HG03469 (cell line): ENCODE data around the gene TAS2R4.
A peak's percentile ranks its signal among the peaks of the same experiment; 100 is the strongest.
"Not testable (repeated sequence)": the region's sequence is repeated elsewhere in the genome, so short reads cannot be mapped to it uniquely, and the experiment has no call there.

Experiments used
- ATAC-seq: cut with Tn5 transposase; IDR thresholded peaks from one replicate; pipeline ENCODE4 v1.9.1; 2021; ENCODE audit warnings: mild to moderate bottlenecking, moderate library complexity, moderate number of reproducible peaks; ENCODE audit not compliant: unreplicated experiment

Gene TAS2R4, protein sequence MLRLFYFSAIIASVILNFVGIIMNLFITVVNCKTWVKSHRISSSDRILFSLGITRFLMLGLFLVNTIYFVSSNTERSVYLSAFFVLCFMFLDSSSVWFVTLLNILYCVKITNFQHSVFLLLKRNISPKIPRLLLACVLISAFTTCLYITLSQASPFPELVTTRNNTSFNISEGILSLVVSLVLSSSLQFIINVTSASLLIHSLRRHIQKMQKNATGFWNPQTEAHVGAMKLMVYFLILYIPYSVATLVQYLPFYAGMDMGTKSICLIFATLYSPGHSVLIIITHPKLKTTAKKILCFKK

DNA sequence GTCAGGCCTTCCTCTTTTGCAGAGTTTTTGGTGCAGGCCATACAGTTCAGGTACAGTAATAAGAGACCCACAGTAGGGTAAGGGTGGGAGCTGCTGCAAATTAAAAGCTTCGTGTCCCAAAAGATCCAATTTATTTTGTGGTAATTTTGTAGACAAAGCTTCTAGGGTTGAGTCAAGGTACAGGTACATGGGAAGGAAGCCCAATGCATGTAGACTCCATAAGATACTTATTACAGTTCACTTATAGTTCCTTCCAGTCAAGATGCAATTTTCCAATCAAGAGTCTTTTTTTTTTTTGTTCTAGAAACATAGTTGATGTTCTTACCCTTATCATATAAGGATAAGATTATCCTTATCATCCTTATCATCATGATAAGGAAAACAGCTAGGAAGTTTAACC is at the start of gene TAS2R4:
TSS of gene TAS2R4 (plus strand) at position 301 of the 400 bp plus-strand sequence. CDS start 1,815 bp downstream, outside the sequence.
- ATAC-seq: no peak

DNA sequence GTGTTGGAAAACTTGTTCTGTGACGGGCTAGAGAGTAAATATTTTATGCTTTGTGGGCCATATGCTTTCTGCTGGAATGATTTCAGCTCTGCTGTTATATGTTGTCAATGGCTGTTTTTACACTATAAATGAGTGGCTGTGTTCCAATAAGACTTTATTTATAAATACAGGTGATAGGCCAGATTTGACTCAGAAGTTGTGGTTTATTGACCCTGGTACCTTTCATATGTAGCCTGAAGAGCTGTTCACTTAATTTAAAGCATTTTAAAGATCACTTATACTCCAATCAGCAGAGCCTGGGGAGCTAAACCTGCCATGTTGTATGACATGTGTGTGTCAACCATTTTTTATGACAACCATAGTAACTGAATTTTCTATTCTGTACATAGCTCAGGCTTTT is 47.5 kb upstream of the TAS2R4 start:
- ATAC-seq: no peak

DNA sequence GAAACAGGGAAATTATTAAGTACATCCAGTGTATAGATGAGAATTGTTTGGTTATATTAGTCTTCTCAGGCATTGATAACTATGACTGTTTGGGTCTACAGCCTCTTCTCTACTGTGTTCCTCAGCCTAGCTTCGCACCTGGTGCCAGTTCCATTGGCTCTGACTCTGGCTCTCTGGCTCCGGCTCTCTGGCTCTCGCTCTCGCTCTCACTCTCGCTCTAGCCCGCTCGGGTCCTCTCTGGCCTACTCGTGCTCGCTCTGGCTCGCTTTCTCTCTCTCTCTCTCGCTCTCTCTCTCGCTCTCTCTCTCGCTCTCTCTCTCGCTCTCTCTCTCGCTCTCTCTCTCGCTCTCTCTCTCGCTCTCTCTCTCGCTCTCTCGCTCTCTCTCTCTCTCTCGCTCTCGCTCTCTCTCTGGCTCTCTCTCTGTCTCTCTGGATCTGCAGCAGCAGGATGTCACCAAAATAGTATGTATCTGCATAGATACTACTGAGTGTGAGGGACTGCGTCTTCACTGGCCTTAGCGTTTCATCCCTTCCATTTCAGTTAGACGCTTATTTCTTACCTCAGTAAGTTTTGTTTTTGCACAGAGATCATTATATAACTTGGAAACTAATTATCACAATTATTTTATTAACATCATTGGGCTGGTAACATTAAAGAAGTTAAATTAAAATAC is 44.9 kb upstream of the TAS2R4 start:
- ATAC-seq: no peak

DNA sequence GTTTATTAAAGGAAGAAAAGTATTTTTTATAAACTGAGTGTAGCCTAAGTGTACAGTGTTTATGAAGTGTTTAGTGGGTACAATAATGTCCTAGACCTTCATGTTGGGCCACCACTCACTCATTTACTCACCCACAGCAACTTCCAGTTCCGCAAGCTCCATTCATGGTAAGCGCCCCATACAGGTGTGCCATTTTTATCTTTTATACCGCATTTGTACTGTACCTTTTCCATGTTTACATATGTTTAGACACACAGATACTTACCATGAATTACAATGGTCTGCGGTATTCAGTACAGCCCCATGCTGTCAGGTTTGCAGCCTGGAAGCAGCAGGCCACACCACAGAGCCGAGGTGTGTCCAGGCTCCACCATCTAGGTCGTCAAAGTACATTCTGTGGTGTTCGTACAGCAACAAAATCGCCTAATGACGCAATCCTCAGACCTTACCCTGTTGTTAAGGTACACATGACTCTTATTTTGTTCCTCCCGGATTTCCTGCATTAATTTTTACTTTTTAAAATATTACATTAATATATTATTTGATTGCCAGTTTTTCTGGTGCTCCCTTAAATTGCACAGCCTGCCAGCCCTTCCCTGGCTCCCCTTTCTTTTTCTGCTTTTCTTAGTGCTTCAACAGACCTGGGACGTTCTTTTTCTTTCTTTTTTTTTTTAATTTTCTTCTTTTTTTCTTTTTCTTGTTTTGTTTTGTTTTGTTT is 39.2 kb upstream of the TAS2R4 start:
- no peak for ATAC-seq

DNA sequence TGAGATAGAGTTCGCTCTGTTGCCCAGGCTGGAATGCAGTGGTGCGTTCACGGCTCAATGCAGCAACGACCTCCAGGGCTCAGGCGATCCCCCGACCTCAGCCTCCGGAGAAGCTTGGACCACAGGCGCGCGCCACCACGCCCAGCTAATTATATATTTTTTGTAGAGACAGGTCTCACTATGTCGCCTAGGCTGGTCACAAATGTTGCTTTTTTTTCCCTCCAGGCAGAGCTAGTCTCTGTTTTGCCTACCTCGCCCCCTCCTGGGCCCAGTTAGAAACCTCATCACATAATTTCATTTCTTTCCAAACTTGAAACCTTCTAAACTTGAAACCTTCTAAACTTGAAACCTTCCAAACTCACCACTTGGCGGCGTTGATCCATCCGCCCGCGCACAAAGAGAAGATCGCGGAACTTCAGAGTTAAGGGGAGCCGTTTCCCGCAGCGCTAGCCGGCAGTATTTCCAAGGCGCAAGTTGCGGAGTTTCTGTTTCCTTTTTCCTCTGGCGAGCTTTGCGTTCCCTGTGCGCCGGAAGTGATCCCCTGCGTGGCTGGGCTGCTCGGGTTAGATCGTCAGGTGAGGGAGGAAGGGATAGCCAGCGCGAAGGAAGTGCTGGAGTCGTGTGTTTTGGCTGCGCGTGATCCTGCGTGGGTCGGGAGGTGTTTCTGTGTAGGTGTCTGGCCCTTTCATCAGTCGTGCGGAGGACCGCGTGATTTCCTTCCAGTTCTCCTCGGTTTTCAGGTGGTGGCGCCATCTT is 38.5 kb upstream of the TAS2R4 start, which contains the start of gene SSBP1:
TSS of gene SSBP1 (plus strand) at position 523 of the 756 bp plus-strand sequence. CDS start 809 bp downstream, outside the sequence.
- ATAC-seq: peak; percentile 82

DNA sequence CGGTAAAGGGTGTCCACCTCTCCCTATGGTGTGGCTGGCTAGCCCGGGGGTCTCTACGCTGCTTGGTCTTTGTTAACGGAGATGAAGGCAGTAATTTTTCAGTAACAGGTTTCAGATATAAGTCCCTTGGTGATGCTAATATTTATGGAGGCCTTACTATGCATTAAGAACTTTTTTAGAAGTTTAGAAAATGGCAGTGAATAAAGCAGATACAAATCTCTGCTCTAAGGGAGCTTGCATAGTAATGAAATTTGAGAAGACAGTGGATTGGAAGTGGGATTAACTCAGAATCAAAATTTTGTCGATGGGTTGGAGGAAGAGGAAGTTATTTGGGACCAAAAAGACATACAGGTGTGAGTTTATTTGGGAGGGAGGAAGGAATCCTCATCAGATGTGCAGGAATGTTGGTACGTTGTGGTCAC is 37.9 kb upstream of the TAS2R4 start:
- no peak for ATAC-seq

DNA sequence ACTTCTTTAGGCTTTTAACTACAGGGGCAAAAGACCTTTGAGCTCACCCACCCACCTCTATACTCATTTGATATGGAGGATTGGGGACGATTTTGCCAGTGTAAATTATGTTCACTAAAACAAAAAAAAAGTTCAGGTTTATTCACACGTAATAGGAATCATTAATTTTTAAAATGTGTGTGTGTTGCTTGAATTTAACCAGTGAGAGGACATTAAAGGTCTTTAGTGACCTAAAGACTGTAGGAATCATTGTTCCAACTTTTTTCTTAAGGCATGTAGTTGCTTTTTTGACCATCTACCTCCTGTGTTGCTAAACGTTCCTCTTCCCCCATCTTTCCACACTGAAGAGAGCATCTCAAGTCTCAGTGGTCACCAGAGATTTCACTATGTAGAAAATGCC is 37.2 kb upstream of the TAS2R4 start:
- ATAC-seq: no peak

DNA sequence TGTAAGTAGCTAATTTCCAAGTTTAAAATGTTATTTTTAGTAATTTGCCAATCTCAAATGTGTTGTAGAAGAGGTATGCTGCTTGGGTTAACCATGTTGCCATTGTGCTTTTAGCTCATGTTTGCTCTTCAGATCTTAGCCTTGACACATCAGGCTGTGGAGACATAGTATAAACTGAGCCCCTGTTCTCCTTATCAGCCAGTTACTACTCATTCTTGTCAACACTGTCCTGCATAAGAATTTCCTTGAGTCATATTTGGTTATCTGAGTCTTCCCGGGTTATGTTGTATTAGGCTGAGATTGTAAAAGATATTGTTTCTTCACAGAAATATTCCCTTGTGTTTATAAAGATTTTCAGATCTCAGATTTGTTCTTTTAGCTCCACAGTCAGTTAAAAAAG is 34.2 kb upstream of the TAS2R4 start:
- ATAC-seq: no peak

DNA sequence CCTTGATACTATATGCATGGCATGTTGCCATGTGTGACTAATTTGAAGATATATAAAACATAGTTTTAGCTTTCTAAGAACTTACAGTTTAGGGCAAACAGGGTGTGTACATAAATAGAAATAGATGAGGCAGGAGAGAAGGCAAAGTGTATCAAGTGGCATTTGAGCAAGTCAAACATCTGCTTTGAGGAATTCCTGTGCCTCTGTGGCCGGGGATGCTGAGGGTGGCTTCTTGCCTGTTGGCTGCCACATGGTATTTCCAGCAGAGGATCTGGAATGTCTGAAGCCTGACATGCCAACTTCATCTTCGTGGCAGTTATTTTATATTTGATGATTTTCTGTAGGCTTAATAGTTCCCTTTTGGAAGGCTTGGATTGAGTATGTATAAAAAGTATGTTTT is 32.3 kb upstream of the TAS2R4 start:
- no peak for ATAC-seq

DNA sequence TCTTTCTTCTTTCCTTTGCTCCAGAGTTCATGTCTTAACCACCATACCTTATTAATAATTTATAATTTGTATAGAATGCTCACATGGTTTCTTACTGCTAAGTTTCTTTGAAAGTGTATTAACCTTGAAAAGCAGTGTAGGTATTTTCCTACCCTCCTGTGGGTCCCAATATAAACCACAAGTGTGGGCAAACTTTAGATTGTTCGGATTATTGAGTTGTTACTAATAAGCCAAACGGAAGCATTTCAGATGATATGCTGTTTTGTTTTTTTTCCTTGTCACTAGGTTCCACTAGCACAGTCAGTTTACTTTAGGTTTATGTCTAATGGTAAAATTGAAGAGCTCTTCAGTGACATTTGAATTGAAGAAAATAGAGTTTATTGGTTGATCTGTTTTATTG is 28.1 kb upstream of the TAS2R4 start:
- ATAC-seq: no peak

DNA sequence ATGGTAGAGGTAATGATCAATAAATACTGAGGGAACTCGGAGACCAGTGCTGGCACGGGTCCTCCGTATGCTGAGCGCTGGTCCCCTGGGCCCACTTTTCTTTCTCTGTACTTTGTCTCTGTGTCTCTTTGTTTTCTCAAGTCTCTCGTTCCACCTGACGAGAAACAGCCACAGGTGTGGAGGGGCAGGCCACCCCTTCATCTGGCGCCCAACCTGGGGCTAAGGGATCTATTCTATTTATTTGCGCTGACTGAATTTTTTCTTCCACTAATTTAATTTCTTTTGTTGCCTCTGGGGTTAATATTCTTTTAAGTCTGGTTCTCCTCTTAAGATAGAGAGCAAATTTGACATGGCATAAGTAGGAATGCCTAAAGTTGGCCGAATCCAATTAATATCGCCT is 24.6 kb upstream of the TAS2R4 start:
- not testable (repeated sequence) for ATAC-seq

DNA sequence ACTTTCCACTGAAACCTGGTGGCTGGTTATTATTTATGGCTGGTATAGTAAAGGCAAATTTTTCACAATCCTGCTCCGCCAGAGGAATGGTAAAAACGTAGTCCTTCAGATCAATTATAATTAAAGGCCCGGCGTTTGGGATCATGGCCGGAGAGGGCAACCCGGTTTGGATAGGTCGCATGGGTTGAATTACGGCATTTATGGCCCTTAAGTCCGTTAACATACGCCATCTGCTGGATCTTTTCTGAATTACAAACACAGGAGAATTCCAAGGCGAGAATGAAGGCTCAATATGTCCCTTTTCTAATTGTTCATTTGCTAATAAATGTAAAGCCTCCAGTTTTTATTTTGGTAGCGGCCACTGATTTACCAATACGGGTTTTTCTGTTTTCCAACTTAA is 23.8 kb upstream of the TAS2R4 start:
- ATAC-seq: no peak

DNA sequence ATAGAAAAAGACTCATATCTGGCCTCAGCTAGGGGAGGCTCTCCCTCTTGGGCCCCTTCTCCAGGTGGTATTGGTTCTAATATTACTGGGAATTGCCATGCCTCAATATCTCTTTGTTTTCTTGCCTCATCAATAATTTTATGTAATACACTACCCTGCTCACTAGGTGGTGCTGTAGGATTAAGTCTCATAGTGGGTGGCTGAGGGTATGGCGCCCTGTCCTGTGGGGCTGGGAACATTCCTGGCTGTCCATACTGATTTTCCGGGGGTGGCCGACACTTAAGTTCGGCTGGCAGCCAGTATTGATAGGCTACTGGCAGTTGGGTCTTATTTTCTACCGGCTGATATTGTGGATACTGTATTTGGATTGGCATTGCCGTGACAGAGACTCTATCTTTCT is 21.5 kb upstream of the TAS2R4 start:
- no peak for ATAC-seq

DNA sequence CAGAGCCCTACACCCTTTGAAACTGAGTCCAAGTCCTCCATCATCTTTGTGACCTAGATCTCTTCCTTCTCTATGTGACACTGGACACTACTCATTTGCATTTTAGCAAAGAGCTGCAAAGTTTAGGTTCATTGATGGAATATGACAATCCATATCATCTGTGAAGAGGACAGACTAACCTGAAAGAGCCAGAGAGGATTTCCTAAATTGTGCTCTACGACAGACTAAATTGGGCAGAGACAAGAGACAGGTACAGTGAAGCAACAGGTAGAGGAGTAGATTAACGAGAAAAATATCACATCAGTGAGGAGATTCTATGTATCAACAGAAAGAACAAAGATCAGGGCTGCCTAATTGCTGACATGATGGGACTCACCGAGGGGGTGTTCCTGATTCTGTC is 12.7 kb upstream of the TAS2R4 start, which contains the start of gene TAS2R3:
TSS of gene TAS2R3 (plus strand) at position 301 of the 400 bp plus-strand sequence. CDS start at position 363, 62 bp downstream.
- ATAC-seq: no peak

DNA sequence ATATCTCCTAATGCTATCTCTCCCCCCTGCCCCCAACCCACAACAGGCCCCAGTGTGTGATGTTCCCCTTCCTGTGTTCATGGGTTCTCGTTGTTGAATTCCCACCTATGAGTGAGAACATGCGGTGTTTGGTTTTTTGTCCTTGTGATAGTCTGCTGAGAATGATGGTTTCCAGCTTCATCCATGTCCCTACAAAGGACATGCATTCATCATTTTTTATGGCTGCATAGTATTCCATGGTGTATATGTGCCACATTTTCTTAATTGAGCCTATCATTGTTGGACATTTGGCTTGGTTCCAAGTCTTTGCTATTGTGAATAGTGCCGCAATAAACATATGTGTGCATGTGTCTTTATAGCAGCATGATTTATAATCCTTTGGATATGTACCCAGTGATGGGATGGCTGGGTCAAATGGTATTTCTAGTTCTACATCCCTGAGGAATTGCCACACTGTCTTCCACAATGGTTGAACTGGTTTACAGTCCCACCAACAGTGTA is 6.3 kb upstream of the TAS2R4 start:
- ATAC-seq: not testable (repeated sequence)

DNA sequence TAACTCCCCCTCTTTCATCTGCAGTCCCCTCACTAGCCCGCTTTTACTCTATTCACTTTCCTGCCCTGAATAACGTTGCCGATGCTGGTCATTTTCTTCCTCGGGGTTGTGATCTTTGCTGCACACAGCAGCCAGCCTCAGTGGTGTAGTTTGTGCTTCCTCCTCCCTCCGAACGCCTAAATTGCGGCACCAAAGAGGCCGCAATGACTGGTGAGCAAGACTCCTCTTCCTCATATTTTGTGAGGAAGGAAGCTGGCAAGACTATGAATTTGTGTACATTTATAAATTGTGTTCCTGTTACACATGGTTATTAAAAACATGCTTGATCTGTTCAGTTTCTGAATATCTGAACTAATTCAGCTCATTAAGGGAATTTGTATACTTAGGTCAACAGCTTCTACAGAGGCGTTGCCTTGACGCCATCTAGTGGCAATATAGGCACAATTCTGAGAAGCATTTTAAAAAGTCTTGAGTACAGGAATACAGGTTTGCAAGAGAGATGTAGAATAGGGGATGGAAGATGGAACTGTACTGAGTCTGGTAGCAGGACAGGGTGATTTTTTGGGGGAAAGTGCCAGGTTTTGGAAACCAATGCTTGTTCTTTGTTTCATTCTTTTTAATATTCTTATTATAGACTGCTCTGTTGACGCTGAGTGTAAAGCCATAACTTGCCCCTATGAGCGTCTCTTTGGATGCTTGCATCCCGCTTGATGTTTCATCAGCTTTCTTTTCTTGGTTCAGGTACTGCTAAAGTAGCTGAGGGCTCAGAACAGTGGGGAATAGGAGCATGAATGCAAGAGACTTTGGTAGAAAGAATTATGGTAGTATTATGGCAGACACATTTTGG is 9.5 kb downstream of the TAS2R4 start:
- ATAC-seq: peak; percentile 78

DNA sequence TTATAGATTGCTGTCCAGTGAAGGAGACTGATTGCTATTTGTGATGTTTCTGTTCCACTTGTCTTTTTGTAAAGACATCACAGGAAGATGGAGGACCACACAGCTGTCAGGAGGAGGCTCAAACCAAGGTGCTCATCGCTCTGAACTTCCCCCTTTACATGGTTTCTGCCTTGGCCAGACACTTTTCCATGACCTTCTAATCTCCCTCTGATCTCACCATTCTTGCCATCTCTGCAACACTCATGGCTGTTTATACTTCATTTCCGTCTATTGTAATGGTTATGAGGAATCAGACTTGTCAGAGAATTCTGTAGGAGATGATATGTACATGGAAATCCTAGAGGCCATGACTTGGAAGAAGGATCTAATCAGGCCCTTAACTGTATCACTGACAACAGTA is 11.8 kb downstream of the TAS2R4 start:
- ATAC-seq: no peak

DNA sequence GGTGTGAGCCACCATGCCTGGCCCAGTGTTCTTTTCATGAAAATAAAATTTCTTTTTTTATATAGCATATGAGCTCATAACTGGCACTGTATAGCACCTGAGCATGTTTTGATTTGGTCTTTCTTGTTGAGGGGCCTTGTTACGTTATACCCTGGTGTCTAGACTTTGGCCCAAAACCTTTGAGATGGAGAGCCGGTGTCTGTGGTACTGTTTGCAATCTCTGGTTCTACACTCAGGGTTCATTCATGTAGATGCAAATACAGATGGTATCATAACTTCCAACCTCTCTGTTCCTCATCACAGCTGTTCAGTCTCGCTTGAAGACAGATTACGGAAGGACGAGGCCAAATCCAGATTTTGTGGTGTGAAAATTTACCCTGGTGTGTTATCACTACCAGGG is 13.4 kb downstream of the TAS2R4 start, which contains the start of gene TAS2R5:
TSS of gene TAS2R5 (plus strand) at position 301 of the 400 bp plus-strand sequence. CDS start 145 bp downstream, outside the sequence.
- no peak for ATAC-seq

DNA sequence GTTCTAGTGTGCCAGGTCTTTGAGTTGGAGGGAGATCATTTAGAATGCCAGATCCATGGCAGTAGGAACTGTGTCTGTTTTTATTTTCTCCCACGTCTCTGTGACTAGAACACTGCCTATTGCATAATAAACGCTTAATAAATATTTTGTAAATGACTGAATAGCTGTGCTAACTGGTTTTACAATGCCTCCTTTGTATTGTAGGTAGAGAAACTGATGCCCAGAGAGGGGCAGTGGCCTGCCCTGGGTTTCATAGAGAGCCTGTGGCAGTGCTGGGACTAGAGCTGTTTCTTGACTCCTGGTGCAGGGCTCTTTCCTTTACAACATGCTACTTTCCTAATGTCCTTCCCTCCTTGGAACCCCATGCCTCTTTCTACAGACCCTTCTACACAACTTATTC is 16.1 kb downstream of the TAS2R4 start:
- no peak for ATAC-seq

DNA sequence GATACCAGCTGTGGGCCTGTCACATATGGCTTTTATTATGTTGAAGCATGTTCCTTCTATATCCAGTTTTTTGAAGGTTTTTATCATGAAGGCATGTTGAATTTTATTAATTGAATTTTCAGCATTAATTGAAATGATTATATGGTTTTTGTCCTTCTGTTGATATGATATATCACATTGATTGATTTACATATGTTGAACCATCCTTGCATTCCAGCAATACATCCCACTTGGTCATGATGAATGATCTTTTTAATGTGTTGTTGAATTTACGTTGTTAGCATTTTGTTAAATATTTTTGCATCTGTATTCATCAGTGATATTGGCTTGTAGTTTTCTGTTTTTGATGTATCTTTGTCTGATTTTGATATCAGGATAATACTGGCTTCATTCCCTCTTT is 43.6 kb downstream of the TAS2R4 start:
- no peak for ATAC-seq
